Measurements from ENCODE around the gene FXYD1.

The FXYD1 gene

DNA sequence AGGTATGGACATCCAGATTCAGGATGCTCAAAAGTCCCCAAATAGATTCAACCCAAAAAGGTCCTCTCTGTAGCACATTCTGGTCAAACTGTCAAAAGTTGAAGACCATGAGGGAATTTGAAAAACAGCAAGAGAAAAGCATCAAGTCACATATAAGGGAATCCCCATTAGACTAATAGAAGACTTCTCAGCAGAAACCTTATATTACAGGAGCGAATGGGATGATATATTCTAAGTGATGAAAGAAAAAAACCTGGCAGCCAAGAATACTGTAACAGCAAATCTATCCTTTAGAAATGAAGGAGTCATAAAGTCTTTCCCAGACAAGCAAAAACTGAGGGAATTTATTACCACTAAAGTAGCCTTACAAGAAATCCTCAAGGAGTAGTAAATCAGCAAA, 45.6 kb downstream of the FXYD1 start:
- TF ChIP-seq CREB1 (IDR thresholded peaks at IDR 0.05; ENCODE audit: low read depth): no peak
- no peak for TF ChIP-seq ZBTB7A (IDR thresholded peaks at IDR 0.05; ENCODE audit: low read depth)
- TF ChIP-seq NFIC (IDR thresholded peaks at IDR 0.05): no peak
- no peak for TF ChIP-seq CEBPB (IDR thresholded peaks at IDR 0.05)
- no peak for TF ChIP-seq TEAD4 (IDR thresholded peaks at IDR 0.05)
- no peak for TF ChIP-seq TAF1 (IDR thresholded peaks at IDR 0.05; ENCODE audit: low read depth)
- TF ChIP-seq, protein P1, sequence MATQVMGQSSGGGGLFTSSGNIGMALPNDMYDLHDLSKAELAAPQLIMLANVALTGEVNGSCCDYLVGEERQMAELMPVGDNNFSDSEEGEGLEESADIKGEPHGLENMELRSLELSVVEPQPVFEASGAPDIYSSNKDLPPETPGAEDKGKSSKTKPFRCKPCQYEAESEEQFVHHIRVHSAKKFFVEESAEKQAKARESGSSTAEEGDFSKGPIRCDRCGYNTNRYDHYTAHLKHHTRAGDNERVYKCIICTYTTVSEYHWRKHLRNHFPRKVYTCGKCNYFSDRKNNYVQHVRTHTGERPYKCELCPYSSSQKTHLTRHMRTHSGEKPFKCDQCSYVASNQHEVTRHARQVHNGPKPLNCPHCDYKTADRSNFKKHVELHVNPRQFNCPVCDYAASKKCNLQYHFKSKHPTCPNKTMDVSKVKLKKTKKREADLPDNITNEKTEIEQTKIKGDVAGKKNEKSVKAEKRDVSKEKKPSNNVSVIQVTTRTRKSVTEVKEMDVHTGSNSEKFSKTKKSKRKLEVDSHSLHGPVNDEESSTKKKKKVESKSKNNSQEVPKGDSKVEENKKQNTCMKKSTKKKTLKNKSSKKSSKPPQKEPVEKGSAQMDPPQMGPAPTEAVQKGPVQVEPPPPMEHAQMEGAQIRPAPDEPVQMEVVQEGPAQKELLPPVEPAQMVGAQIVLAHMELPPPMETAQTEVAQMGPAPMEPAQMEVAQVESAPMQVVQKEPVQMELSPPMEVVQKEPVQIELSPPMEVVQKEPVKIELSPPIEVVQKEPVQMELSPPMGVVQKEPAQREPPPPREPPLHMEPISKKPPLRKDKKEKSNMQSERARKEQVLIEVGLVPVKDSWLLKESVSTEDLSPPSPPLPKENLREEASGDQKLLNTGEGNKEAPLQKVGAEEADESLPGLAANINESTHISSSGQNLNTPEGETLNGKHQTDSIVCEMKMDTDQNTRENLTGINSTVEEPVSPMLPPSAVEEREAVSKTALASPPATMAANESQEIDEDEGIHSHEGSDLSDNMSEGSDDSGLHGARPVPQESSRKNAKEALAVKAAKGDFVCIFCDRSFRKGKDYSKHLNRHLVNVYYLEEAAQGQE (IDR thresholded peaks at IDR 0.05; ENCODE audit: low read depth): no peak
- TF ChIP-seq TCF12 (IDR thresholded peaks at IDR 0.05; ENCODE audit: low read depth): no peak
- no peak for TF ChIP-seq EGR1 (IDR thresholded peaks at IDR 0.05)
- TF ChIP-seq FOXM1 (IDR thresholded peaks at IDR 0.05; ENCODE audit: borderline replicate concordance, low read depth): no peak
- TF ChIP-seq EP300 (IDR thresholded peaks at IDR 0.05; ENCODE audit: borderline replicate concordance): no peak
- TF ChIP-seq, protein P2, sequence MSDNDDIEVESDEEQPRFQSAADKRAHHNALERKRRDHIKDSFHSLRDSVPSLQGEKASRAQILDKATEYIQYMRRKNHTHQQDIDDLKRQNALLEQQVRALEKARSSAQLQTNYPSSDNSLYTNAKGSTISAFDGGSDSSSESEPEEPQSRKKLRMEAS (IDR thresholded peaks at IDR 0.05): no peak
- TF ChIP-seq, protein P3, sequence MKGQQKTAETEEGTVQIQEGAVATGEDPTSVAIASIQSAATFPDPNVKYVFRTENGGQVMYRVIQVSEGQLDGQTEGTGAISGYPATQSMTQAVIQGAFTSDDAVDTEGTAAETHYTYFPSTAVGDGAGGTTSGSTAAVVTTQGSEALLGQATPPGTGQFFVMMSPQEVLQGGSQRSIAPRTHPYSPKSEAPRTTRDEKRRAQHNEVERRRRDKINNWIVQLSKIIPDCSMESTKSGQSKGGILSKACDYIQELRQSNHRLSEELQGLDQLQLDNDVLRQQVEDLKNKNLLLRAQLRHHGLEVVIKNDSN (IDR thresholded peaks at IDR 0.05): no peak
- no peak for TF ChIP-seq YY1 (IDR thresholded peaks at IDR 0.05; ENCODE audit: low read depth)

DNA sequence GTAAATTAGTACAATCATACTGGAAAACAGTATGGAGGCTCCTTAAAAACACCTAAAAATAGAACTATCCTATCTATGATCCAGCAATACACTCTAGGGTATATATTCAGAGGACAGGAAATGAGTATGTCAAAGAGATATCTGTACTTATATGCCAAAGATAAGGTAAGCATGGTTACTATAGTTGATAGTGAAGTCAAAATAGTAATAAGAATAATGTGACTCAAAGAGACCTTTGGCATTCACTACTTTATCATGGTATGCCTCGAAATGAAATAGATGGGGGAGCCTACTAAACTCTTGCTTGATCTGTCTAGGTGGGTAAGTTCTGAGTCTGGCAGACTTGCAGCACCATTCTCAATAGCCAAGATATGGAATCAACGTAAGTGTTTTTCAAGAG, 46.3 kb downstream of the FXYD1 start:
- TF ChIP-seq RAD21 (IDR thresholded peaks at IDR 0.05; ENCODE audit: low read depth) (no peak), CEBPB (IDR thresholded peaks at IDR 0.05) (no peak), EP300 (IDR thresholded peaks at IDR 0.05; ENCODE audit: borderline replicate concordance) (no peak), TCF12 (IDR thresholded peaks at IDR 0.05; ENCODE audit: low read depth) (no peak), TAF1 (IDR thresholded peaks at IDR 0.05; ENCODE audit: low read depth) (no peak), FOXM1 (IDR thresholded peaks at IDR 0.05; ENCODE audit: borderline replicate concordance, low read depth) (no peak), EGR1 (IDR thresholded peaks at IDR 0.05) (no peak), TEAD4 (IDR thresholded peaks at IDR 0.05) (no peak)
